Activated CD4-positive, alpha-beta T cell treated with anti-CD3 and anti-CD28 coated beads, Interleukin-2, amount 50 U/mL, for 16 hours (primary cell): ENCODE results near the gene PRDM15.

ENCODE experiments used
- DNase-seq: peaks from one replicate; pipeline ENCODE4 v3.0.0-alpha.2; 2020

PRDM15 gene

DNA sequence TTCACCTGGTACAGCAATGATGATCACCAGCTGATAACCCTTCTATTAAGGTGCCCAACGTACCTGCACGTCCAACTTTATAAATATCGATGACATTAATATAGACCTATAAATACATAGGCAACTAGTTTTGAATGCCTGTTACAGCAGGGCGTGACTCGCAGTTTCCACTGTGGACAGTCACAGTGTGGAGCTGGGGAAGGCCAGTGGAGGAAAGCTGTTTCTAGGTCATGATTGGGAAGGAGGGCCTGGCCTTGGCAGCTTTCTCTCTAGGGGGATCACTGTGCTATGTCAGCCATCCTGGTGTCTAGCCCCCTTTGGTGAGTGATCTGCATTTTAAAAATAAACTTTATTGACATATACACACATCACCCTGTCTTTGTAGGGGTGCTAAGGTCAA lies 4.4 kb upstream of the PRDM15 start:
- DNase-seq: no peak

DNA sequence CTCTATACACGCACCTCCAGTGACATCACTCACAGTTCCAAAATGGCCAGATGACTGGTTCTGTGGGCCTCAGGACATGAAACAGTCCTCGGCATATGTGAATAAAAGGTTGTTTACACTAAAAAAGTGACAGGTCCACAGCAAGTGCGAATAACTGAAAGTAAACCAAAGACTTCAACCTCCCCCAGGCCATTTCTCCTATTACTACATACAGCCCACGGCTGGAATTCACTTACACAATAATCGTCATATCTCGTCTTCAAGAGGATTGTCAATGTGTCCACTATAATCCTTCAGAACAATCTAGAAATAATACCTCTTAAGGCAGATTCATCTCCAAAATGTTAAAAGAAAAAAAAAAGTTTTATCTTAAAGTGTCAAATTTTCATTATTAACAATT lies 1.9 kb upstream of the PRDM15 start:
- DNase-seq: no peak

DNA sequence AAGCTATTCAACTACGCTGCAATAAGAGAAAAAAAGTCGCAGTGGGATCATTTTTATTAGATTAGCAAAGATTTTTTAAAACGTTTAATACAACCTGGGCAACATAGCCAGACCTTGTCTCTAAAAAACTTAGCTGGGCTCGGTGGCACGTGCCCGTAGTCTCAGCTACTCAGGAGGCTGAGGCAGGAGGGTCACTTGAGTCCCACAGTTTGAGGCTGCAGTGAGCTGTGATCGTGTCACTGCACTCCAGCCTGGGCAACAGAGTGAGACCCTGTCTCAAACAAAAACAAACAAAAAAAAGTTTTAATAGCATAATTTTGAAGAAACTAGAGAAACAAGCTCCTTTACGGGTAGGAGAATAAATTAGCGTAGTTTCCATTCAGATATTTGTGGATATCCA lies 1.0 kb upstream of the PRDM15 start:
- no peak for DNase-seq

DNA sequence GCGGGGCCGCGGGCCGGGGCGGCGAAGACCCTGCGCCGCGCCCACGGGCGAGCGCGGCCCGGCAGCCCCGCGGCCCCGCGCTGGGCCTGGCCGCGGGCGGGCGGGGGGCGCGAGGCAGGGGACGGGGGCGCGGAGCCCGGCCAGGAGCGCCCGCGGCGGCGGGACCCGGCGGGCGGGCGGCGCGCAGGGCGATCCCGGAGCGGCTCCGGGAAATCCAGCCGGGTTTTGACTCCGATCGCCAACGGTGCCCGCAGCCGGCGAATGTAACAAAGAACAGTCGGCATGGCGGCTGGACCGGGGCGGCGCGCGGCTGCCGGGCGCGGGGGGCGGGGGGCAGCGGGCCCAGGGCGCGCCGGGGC lies 334 bp downstream of the PRDM15 start:
- DNase-seq: peak; percentile 76

DNA sequence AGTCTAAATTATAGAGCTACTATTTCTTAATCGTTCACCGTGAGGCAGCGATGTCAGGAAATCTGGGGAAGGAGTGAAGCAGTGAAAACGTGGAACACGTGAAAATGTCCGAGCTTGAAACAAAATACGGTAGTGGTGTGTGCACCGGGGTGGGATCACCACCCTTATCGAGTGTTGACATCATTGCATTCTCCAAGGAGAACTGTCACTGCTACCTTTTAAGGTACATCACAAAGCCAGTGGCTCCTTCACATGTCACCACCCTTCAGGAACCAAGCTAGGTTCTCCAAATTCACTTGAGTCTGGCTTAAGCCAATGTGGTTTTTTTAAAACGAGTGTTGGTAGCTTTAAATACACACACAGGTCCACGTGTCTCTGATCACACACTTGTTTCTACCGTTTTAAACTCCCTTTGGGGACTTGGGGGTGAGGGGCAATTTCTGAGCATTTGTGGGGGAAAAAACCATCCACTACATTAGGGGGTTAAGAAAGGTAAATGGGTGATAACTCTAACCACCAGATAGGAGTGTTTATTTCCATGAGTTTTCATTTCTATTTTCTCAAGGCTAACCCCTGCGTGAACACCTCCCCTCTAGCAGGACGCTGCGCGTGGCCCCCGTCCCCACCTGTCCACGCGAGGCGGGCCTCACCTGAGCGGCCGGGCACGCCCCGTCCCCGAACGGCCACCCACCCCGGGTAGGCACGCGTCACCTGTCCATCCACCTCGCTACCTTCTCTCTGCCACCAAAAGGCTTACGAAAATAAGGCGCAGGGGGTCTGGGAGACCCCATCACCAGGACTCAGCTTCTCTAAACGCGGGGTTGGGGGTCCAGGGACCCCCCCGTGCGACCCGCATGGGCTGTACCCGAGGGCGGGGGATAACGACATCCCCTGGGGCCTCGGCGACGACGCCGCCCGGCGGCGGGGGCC lies 978 bp downstream of the PRDM15 start:
- DNase-seq: peak; percentile 18

DNA sequence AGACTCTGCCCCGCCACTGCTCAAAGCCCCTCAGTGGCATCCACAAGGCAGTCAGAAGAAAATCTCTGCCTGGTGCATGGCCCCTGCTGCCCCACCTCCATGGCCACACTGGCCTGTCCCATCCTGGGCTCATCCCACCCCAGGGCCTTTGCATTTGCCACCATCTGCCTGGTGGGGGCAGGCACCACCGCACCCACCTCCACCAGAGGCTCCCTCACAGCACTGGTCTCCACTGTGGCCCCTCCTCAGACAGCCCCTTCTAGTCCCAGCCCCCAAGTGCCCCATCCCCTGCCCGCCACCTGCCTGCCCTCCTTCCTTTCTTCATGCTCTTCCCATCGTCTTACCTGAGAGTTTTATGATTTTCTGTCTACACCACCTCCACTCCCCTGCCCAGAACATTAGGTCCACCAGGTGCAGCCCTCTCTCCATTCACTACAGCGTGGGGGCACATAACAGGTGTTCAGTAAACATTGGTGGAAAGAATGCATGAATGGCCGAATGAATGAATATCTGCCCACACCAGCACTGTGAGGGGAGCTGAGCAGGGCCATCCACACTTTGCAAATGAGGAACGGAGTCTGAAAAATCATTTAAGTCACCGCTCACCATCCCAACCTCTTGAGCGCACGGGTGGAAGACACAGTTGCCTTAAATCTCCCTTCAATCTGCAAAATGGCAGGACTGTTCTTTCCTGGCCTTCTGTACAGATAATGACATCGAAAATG lies 2.1 kb downstream of the PRDM15 start:
- no peak for DNase-seq

DNA sequence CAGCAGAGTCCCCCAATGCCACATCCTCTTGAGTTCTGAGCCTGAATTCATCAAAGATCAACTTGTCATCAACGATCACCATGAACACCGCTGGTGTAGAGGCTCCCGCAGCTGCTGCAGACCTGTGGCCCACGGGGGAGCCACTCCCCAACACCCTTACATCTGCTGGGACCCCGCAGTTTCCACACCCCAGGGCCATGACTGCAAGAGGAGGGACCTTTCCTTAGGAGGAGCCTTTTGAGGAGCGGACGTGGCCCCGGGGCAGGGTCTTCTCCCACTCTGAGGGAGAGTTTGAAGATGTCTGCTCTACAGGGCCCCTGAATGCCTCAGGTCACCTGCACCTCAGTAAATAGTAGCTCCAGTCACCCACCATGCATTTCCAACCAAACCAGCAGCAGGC lies 2.7 kb downstream of the PRDM15 start:
- no peak for DNase-seq

DNA sequence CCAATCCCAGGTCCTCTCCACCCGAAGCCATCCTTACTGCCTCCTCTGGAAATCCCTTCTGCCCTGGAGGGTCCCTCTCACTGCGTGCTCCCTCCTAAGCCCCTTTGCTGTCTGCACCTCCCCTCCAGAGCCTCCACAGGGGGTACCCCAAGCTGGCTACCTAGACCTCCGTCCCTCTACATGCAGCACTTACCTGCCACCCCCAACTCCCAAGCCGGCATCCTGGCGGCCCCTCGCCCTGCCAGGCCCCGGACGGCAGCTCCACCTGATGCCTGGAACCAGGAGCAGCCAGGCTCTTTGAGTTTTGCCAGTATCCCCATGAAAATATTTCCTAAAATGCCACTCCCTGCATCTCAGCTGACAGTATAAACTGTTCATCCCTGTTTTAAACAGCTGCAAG lies 4.1 kb downstream of the PRDM15 start:
- DNase-seq: no peak

DNA sequence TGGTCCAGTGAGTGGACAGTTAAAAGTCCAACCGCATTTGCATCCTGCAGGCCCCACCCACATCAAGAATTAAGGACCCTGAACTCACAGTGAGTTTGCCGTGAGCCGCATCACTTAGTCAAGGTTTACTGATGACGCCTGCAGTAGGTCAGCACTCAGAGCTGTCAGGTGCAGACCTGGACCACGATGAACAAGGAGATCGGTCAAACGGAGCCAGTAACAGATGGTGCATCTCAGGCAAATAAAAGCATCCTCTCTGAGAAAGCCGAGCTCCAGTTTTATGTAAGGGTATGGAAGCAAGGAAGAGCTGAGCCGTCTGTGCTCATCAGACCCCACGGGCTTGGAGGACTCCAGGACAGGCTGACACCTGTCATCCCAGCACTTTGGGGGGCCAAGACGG lies 4.5 kb downstream of the PRDM15 start:
- no peak for DNase-seq

DNA sequence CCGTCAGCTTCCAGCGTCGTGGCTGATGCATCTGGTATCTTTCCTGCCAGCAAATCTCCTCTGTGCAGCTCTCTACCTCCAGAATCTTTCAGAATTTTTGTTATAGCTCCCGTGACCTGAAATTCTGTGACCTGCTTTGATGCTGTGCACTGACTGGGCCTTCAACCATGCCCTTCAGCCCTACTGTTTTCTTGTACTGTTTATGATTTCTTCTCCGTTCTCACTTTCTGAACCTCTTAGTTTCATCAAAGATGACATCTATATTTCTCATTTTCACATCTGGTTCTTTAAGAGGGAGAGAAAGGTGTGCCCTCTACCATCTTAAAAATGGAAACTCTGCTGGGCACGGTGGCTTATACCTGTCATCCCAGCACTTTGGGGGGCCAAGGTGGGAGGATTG lies 5.7 kb downstream of the PRDM15 start:
- DNase-seq: no peak

DNA sequence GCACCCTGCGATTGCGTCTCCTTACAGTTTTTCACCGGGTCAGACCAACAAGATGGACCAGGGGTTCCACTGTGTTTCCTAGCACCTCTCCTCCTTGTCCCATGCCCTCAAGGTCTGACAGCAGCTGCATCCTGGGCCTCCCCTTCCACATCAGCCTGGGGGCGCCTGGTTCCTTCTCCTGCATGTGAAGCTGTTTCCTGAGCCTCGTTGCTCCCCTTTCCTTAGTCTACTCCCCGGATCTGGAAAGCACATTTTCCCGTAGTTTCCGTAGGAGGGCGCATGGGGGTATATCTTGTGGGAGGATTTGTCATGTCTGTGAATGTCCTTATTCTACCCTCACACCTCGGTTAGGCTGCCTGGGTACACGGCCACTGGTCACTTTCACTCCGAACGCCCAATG lies 6.1 kb downstream of the PRDM15 start:
- no peak for DNase-seq

DNA sequence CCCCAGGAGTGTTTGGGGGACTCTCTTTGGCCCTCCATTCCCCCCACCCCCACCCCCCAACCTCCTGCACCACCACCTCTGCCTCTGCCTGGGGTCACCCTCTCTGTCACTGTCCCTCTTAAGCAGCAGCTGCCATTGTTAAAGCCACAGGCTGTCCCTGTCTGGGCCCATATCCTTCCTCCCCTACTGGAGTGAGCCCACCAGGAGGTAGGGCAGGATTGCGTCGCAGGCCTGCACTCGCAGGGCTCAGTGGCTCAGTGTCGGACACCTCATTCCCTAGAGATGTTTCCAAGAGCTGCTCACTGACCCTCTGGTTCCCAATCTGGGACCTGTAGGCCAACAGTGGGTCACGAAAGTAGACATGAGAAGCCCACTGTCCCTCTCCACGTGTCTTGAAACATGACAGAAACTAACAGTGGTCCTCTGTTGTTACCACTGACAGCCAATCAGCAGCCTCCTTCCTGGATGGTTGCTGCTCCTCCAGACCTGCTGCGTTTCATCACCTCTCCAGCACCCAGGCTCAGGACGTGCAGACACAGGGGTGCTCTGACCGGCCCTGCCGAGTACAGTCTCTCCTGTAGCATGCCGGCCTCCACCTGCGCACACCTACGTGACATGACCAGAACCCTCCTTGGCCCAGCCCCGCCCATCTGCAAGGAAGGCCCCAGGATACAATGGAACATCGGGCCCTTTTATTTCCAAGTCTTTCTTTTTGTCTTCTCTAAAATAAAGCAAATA lies 7.7 kb downstream of the PRDM15 start:
- DNase-seq: no peak

DNA sequence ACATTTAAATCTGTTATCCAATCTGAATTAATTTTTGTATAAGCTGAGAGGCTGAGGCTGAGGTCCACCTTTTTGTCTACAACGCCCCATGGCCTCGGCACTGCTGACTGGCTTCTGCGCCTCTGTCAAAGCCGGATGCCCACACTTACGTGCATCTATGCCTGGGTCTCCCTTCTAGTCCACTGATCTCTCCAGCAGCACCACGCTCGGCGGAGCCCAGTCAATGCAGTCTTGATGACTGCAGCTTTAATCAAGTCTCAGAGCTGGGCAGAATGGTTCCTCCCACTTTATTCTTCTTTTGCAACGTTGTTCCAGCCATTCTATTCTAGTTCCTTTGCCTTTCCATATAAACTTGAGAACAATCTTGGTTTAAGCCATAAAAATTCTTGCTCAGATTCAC lies 9.4 kb downstream of the PRDM15 start:
- DNase-seq: no peak

DNA sequence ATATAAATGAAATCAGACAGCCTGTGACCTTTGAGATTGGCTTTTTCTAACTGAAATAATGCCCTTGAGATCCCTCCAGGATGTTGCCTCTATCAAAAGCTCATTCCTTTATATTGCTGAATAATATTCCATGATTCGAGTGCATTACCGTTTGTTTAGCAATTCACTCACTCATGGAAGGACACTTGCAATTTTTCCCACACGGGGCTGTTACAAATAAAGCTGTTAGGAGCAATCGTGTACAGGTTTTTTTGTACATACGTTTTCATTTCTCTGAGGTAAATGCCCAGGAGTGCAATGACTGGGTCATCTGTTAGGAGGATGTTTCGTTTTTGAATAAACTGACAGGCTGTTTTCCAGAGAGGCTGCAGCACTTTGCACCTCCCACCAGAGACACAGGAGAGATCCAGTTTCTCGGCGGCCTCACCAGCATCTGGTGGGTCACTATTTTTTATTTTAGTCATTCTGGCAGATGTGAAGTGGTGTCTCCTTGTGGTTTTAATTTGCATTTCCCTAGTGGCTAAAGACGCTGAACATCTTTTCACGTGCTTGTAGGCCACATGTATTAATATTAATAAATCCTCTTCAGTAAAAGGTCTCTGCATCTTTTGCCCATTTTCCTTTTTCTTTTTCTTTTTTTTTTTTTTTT lies 11.0 kb downstream of the PRDM15 start:
- no peak for DNase-seq

DNA sequence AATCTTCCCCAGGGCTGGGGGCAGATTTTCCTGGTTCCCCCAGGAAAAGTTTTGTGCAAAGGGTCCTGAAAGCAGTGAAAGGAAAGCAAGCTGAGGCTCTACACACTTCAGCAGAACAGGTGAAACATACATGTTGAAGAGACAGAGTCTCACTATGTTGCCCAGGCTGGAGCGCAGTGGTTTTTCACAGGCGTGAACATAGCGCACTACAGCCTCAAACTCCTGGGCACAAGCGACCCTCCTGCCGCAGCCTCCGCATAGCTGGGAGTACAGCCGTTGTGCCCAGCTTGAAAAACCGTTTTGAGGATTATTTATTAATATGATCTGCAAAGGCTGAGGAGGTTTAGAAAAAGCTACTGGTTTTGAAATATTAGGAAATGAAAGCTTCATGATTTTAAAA lies 11.8 kb downstream of the PRDM15 start:
- no peak for DNase-seq

DNA sequence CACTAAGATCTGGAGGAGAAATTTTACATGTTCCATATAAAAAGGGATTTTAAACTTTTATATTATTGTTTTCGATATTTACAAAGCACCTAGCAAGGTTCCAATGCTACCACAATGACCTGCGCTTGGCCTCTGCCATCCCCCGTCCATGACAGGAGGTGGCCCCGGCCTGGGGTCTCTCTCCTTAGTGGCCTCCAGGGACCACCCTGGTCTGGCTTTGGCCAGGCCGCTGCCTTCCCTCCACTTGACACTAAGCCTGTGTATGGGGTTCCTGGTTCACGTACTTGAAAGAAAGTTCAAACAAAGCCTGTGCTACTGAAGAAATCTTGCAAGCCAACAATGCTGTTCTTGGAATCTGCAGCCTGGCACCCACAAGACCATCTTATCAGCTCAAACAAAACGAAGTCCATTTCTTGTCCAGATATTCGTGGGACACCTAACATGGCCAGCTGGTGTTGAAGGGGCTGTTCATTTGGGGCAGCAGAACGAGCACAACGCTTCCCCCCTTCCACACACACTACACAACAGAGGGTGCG lies 12.8 kb downstream of the PRDM15 start:
- DNase-seq: no peak

DNA sequence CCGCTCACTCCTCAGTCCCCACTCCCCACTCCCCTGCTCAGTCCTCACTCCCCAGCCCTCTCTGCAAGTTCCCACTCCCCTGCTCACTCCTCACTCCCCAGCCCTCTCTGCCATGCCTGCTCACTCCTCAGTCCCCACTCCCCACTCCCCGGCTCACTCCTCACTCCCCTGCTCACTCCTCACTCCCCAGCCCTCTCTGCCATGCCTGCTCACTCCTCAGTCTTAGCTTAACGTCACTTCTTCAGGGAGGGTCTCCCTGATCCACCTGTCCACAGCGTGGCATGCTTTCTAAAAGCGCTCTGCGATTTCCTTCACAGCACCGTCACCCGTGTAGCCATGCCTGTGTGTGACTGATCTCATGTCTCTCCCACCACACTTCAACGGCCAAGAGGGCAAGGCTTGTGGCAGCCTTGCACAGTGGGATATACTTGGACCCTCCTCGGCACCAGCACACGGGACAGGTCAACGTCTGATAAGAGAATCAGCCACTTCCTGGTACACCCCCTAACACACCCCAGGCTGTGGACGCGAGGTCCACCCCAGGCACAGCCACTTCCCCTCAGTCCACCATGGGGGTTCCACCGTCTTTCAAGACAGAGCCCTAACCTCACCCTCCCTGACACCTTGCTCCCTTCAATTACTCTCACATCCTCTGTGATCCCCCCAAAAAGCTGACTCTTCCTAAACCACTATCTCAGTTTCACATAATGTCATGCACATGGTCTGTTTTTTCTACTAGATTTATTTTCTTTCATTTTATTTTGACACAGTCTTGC lies 14.0 kb downstream of the PRDM15 start:
- DNase-seq: peak; percentile 10

DNA sequence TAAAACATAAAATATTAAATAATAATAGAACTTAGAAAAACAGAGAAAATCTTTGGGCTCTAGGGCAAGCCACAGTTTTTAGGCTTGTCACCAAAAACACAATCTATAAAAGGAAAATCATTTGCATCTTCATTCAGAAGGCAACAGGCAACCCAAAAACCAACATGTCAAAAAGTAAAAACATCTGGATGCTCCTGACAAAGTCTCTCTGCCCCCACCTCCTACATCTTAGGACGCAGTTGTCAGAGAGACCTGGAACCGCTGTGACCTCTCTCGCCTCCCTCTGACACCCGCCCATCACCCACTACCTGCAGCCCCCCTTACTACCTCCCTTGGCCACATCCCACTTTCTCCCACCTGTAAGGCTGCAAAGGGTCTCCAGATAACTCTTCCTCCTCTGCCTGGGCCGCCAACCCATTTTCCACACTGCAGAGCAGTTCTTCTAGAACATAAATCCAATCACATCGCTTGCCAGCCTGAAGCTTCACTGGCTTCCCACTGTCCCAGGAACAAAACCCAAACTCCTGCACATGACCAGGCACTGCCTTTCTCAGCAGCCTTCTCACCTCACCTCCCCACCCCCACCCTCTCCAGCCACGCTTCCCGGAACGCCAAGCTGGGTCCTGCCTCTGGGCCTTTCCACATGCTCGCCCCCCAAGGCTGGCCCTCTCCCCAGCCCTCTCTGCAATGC lies 14.7 kb downstream of the PRDM15 start:
- DNase-seq: no peak

DNA sequence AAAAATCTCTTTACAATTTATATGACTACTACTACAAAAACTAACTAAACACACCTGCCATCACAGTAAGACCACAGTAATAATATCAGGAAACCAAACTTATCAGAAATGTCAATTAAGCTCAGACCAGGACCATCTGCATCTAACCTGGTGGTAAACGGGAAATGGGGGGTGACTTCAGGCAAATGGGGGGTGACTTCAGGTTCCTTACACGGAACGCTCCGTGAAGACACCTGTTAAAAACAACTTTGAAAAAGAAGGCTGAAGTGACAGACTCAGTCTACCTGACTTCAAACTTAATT lies 15.8 kb downstream of the PRDM15 start:
- DNase-seq: no peak

DNA sequence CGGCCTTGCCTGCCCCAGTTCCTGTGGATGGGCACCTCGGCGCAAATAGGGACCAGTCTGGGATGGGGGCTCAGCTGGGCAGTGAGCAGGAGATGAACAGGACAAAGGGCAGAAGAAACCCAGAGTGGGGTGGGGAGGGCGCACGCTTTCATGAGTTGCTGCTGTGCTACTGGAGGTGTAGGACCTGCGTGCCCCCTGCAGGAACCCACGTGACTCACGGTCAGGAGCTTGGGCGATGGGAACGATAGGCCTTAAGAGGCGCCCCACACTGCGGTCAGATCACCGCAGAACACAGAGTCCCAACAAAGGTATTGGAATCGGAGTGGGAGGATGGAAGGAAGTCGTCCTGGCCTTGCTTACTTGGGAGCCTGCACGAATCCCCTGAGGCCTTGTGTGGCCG lies 17.2 kb downstream of the PRDM15 start:
- DNase-seq: no peak

DNA sequence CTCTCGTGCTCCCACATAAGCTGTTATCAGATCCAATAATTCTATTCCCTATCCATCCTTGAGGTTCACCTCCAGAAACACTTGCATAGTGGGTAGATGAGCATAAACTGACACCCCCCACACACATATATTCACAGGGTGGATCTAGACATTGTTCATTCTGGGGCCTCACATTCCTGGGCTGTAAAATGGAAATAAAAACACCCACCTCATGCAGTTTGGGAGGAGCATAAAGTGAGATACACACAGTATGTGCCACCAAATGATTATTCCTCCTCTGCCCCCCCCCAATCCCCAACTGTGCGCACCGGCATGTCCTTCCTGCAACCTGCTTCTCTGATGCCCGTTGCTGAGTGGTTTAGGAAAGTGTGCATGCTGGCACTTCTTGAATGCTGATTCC lies 17.9 kb downstream of the PRDM15 start:
- no peak for DNase-seq
